Keratinocyte (primary cell): ENCODE measurements around the gene MPPED1. TPM values are rescaled to one million over a fixed set of nuclear protein-coding genes. Genes with fewer than 3 reads are reported as not detected.

Source experiments
- DNase-seq: peaks from one replicate; pipeline ENCODE4 v3.0.0-alpha.2; 2011; ENCODE audit warnings: low read depth, missing footprints, low spot score
- FAIRE-seq: peaks from 2 replicates; lab custom pipeline; 2011; peaks lifted over from hg19 to GRCh38; lab: Jason Lieb, UNC
- H2AFZ ChIP-seq: 2 replicates; pipeline ENCODE4 v1.6.0; 2012; ENCODE audit warnings: low read length, control low read depth, inconsistent platforms; ENCODE audit not compliant: control insufficient read depth
- H3K27ac ChIP-seq: 2 replicates; pipeline ENCODE4 v1.5.1; 2011; ENCODE audit warnings: low read length; ENCODE audit not compliant: control insufficient read depth, insufficient read depth
- H3K27me3 ChIP-seq: 3 replicates; pipeline ENCODE4 v1.6.0; 2011; ENCODE audit warnings: low read length; ENCODE audit not compliant: control insufficient read depth, insufficient read depth; ENCODE audit errors: extremely low read depth
- H3K36me3 ChIP-seq, 2 experiments: 2 replicates in 1 of 2; 3 replicates in 1 of 2; pipeline ENCODE4 v1.5.1; 2011; ENCODE audit warnings: low read length in 2 of 2, mild to moderate bottlenecking in 1 of 2; ENCODE audit not compliant: control insufficient read depth in 2 of 2, insufficient read depth in 2 of 2; ENCODE audit errors: extremely low read depth in 1 of 2
- H3K4me1 ChIP-seq: 3 replicates; pipeline ENCODE4 v1.5.1; 2011; ENCODE audit warnings: low read length; ENCODE audit not compliant: control insufficient read depth, insufficient read depth; ENCODE audit errors: extremely low read depth
- H3K4me2 ChIP-seq: 3 replicates; pipeline ENCODE4 v1.6.0; 2011; ENCODE audit warnings: low read depth, low read length; ENCODE audit not compliant: control insufficient read depth, insufficient read depth; ENCODE audit errors: extremely low read depth
- H3K4me3 ChIP-seq, 3 experiments: fragments of 200-600 bp in 1 of 3; sonication (generic) in 1 of 3; 2 replicates in 2 of 3; 3 replicates in 1 of 3; pipeline ENCODE4 v1.5.1; 2011 to 2016; ENCODE audit warnings: low read length in 3 of 3, mild to moderate bottlenecking in 3 of 3, control low read depth in 2 of 3, inconsistent platforms in 1 of 3, low read depth in 1 of 3, mixed read lengths in 1 of 3, mixed run types in 1 of 3, moderate library complexity in 1 of 3; ENCODE audit not compliant: control insufficient read depth in 2 of 3, insufficient read depth in 2 of 3; ENCODE audit errors: extremely low read depth in 1 of 3
- H3K79me2 ChIP-seq: 2 replicates; pipeline ENCODE4 v1.6.0; 2012; ENCODE audit warnings: low read length; ENCODE audit not compliant: control insufficient read depth, insufficient read depth
- H3K9ac ChIP-seq: 3 replicates; pipeline ENCODE4 v1.6.0; 2011; ENCODE audit warnings: low read length; ENCODE audit not compliant: control insufficient read depth, insufficient read depth; ENCODE audit errors: extremely low read depth
- H3K9me1 ChIP-seq: 3 replicates; pipeline ENCODE4 v1.6.0; 2011; ENCODE audit warnings: low read length; ENCODE audit not compliant: control insufficient read depth, insufficient read depth; ENCODE audit errors: extremely low read depth
- H3K9me3 ChIP-seq: 2 replicates; pipeline ENCODE4 v1.5.1; 2012; ENCODE audit warnings: low read depth, low read length; ENCODE audit not compliant: control insufficient read depth
- H4K20me1 ChIP-seq: 3 replicates; pipeline ENCODE4 v1.6.0; 2011; ENCODE audit warnings: low read length; ENCODE audit not compliant: control insufficient read depth, insufficient read depth; ENCODE audit errors: extremely low read depth
- EZH2 ChIP-seq: IDR thresholded peaks from one replicate; pipeline ENCODE4 v1.6.1; 2012; ENCODE audit warnings: inconsistent platforms, mild to moderate bottlenecking, low read length, moderate library complexity
- dilution Hi-C: fragments of 300-500 bp; cut with MboI; formaldehyde crosslinking; loops from one replicate; pipeline ENCODE4 v1.7.0; 2020; ENCODE audit warnings: low sequenced_read_pairs; ENCODE audit not compliant: extremely low pct_ligation_motif_present
- polyA plus RNA-seq, 5 experiments: library from polyadenylated mRNA; depleted of rRNA in 3 of 5; stranded (reverse) in 3 of 5; stranded (forward) in 1 of 5; unstranded in 1 of 5; fragments of >200 nt; gene quantifications; 1 replicate in 1 of 5; 2 replicates in 3 of 5; 3 replicates in 1 of 5; pipeline versions ENCODE4 v1.2.1 to v1.2.3, GENCODE V29; 2011 to 2012; ENCODE audit warnings: missing spikeins in 2 of 5, low read depth in 1 of 5, low replicate concordance in 1 of 5
- TF ChIP-seq, protein P1 (sequence below), 3 experiments: IDR thresholded peaks in 1 of 3; conservative IDR thresholded peaks in 1 of 3; optimal IDR thresholded peaks in 1 of 3; 2 replicates in 2 of 3; 3 replicates in 1 of 3; pipeline versions ENCODE3 to v1.5.1; 2011; ENCODE audit warnings: low read length in 3 of 3, mild to moderate bottlenecking in 3 of 3, moderate library complexity in 2 of 3, control low read depth in 1 of 3, inconsistent platforms in 1 of 3; ENCODE audit not compliant: insufficient read depth in 2 of 3; ENCODE audit errors: extremely low read depth in 1 of 3

The MPPED1 gene
- polyA plus RNA-seq, 1 donor (not counting 4 experiments of a cell fraction or from before 2014, with no cell fraction given) = not detected

DNA sequence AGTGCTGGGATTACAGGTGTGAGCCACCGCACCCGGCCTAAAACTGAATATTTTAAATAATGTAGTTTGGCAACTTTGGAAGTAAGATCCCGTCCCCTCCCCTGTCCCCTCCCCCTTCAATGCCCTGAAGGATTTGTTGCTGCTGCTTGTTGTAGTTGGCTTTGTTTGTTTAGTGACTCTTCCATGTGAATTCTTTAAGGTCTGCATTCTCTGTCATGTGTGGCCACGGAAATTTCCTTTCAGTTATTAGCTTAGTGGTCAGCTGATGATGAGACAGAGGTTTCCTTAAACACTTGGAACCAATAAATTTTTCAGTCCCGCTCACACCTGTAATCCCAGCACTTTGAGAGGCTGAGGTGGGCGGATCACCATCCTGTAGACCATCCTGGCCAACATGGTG, 109.9 kb downstream of the MPPED1 start:
- H3K9me3 ChIP-seq = no peaks in the 10 kb centered on the region
- H3K4me1 ChIP-seq = peaks cover 14% of the 10 kb centered on the region
- no peak for TF ChIP-seq EZH2
- FAIRE-seq (no peak), DNase-seq (no peak)
- H4K20me1 ChIP-seq = no peaks in the 10 kb centered on the region
- H3K4me2 ChIP-seq = no peak overlapping the region
- no peaks in the 10 kb centered on the region for H3K36me3 ChIP-seq
- H3K9me1 ChIP-seq = no peaks in the 10 kb centered on the region
- H2AFZ ChIP-seq = no peak overlapping the region
- H3K4me3 ChIP-seq = no peak overlapping the region
- no peak overlapping the region for H3K27ac ChIP-seq
- no peaks in the 10 kb centered on the region for H3K27me3 ChIP-seq
- H3K9ac ChIP-seq = no peak overlapping the region
- dilution Hi-C loops = no loop called here
- H3K79me2 ChIP-seq = no peaks in the 10 kb centered on the region

GRCh38 chr22:43526117-43526655, 114.4 kb downstream of the MPPED1 start:
- H3K4me2 ChIP-seq = no peak overlapping the region
- no peak overlapping the region for H3K9ac ChIP-seq
- DNase-seq = no peak
- H3K36me3 ChIP-seq = no peaks in the 10 kb centered on the region
- no peak overlapping the region for H3K4me3 ChIP-seq
- no peak overlapping the region for H2AFZ ChIP-seq
- no peaks in the 10 kb centered on the region for H3K27me3 ChIP-seq
- peaks cover 28% of the 10 kb centered on the region for H3K4me1 ChIP-seq
- no peak for FAIRE-seq
- dilution Hi-C loops = no loop called here
- H3K9me3 ChIP-seq = no peaks in the 10 kb centered on the region
- no peaks in the 10 kb centered on the region for H3K79me2 ChIP-seq
- no peak overlapping the region for H3K27ac ChIP-seq
- no peaks in the 10 kb centered on the region for H3K9me1 ChIP-seq
- TF ChIP-seq, protein P1, sequence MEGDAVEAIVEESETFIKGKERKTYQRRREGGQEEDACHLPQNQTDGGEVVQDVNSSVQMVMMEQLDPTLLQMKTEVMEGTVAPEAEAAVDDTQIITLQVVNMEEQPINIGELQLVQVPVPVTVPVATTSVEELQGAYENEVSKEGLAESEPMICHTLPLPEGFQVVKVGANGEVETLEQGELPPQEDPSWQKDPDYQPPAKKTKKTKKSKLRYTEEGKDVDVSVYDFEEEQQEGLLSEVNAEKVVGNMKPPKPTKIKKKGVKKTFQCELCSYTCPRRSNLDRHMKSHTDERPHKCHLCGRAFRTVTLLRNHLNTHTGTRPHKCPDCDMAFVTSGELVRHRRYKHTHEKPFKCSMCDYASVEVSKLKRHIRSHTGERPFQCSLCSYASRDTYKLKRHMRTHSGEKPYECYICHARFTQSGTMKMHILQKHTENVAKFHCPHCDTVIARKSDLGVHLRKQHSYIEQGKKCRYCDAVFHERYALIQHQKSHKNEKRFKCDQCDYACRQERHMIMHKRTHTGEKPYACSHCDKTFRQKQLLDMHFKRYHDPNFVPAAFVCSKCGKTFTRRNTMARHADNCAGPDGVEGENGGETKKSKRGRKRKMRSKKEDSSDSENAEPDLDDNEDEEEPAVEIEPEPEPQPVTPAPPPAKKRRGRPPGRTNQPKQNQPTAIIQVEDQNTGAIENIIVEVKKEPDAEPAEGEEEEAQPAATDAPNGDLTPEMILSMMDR (optimal IDR thresholded peaks at IDR 0.05 in 1 of 3, IDR thresholded peaks at IDR 0.05 in 1 of 3, conservative IDR thresholded peaks at IDR 0.05 in 1 of 3; ENCODE audit: extremely low read depth in 1 of 3, insufficient read depth in 2 of 3, low read length in 3 of 3) = no peak
- TF ChIP-seq EZH2 = no peak
- no peaks in the 10 kb centered on the region for H4K20me1 ChIP-seq

DNA sequence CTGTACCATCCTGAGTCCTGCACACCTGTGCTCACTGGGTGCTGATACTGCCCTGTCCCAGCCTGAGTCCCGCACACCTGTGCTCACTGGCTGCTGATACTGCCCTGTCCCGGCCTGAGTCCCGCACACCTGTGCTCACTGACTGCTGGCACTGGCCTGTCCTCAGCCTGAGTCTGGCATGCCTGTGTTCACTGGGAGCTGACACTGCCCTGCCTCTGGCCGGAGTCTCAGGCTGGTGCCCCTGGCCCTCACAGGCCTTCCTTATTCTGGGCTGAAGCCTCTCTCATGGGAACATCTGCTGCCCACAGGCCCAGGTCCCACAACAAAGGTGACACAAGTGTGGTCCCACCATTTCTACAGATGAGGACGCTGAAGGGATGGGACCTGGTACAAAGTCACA, 115.1 kb downstream of the MPPED1 start:
- H2AFZ ChIP-seq = no peak overlapping the region
- DNase-seq (no peak), FAIRE-seq (no peak)

More for the DNA sequence above, 115.1 kb downstream of the MPPED1 start:
- Histone ChIP-seq H3K9me1 (no peaks in the 10 kb centered on the region), H3K27ac (no peak overlapping the region), H3K4me3 (no peak overlapping the region), H3K9me3 (no peaks in the 10 kb centered on the region), H4K20me1 (no peaks in the 10 kb centered on the region), H3K4me2 (no peak overlapping the region), H3K9ac (no peak overlapping the region), H3K36me3 (no peaks in the 10 kb centered on the region), H3K79me2 (no peaks in the 10 kb centered on the region), H3K4me1 (peaks cover 30% of the 10 kb centered on the region), H3K27me3 (no peaks in the 10 kb centered on the region)
- TF ChIP-seq EZH2 = no peak
- TF ChIP-seq, protein P1 (optimal IDR thresholded peaks at IDR 0.05 in 1 of 3, IDR thresholded peaks at IDR 0.05 in 1 of 3, conservative IDR thresholded peaks at IDR 0.05 in 1 of 3; ENCODE audit: extremely low read depth in 1 of 3, insufficient read depth in 2 of 3, low read length in 3 of 3) = no peak
- dilution Hi-C loops = no loop called here
